MM.1S (cell line): ENCODE results near the gene MZT2B.
"Not testable (repeated sequence)": the region's sequence is repeated elsewhere in the genome, so short reads cannot be mapped to it uniquely, and the experiment has no call there.

Source experiments
- DNase-seq: peaks from one replicate; pipeline ENCODE4 v3.0.0-alpha.2; 2015
- H2AFZ ChIP-seq: fragments of 300-600 bp; sonication (generic); 2 replicates; pipeline ENCODE4 v1.6.0; 2016; ENCODE audit warnings: antibody characterized with exemption, low read length
- H3F3A ChIP-seq: fragments of 300-600 bp; sonication (generic); 2 replicates; pipeline ENCODE4 v1.6.1; 2016; ENCODE audit warnings: mild to moderate bottlenecking, antibody characterized with exemption, low read length, moderate library complexity, mixed read lengths; ENCODE audit not compliant: insufficient read depth
- H3K27ac ChIP-seq: fragments of 300-600 bp; sonication (generic); 2 replicates; pipeline ENCODE4 v1.5.1; 2016; ENCODE audit warnings: mild to moderate bottlenecking, low read length
- H3K27me3 ChIP-seq: fragments of 300-600 bp; sonication (generic); replicated peaks from 2 replicates; pipeline ENCODE4 v1.6.0; 2016; ENCODE audit warnings: low read length; ENCODE audit not compliant: insufficient read depth
- H3K36me3 ChIP-seq: fragments of 300-600 bp; sonication (generic); replicated peaks from 2 replicates; pipeline ENCODE4 v1.6.1; 2016; ENCODE audit warnings: mild to moderate bottlenecking, low read length, mixed read lengths; ENCODE audit not compliant: insufficient read depth
- H3K4me1 ChIP-seq: fragments of 300-600 bp; sonication (generic); 2 replicates; pipeline ENCODE4 v1.6.1; 2016; ENCODE audit warnings: low read length, mixed read lengths
- H3K4me2 ChIP-seq: fragments of 300-600 bp; sonication (generic); 2 replicates; pipeline ENCODE4 v1.6.0; 2016; ENCODE audit warnings: low read depth, low read length
- H3K4me3 ChIP-seq: fragments of 300-600 bp; sonication (generic); 2 replicates; pipeline ENCODE4 v1.5.1; 2016; ENCODE audit warnings: low read length, mixed read lengths
- H3K79me2 ChIP-seq: fragments of 300-600 bp; sonication (generic); 2 replicates; pipeline ENCODE4 v1.6.1; 2016; ENCODE audit warnings: mixed run types, low read length, mixed read lengths
- H3K9ac ChIP-seq: fragments of 300-600 bp; sonication (generic); 2 replicates; pipeline ENCODE4 v1.6.1; 2016; ENCODE audit warnings: low read length, mixed read lengths
- H3K9me2 ChIP-seq: fragments of 300-600 bp; sonication (generic); replicated peaks from 2 replicates; pipeline ENCODE4 v1.6.1; 2016; ENCODE audit warnings: mild to moderate bottlenecking, low read length, mixed read lengths; ENCODE audit not compliant: insufficient read depth
- H3K9me3 ChIP-seq: fragments of 300-600 bp; sonication (generic); replicated peaks from 2 replicates; pipeline ENCODE4 v1.6.1; 2016; ENCODE audit warnings: mild to moderate bottlenecking, low read length, mixed read lengths; ENCODE audit not compliant: insufficient read depth
- H4K20me1 ChIP-seq: fragments of 300-600 bp; sonication (generic); 2 replicates; pipeline ENCODE4 v1.6.1; 2016; ENCODE audit warnings: mild to moderate bottlenecking, low read length, moderate library complexity, mixed read lengths; ENCODE audit not compliant: insufficient read depth
- EZH2 ChIP-seq: fragments of 300-600 bp; sonication (generic); optimal IDR thresholded peaks from 2 replicates; pipeline ENCODE3; 2017; ENCODE audit warnings: low read depth, mild to moderate bottlenecking, antibody characterized with exemption, low read length, mixed read lengths
- EZH2phosphoT487 ChIP-seq: fragments of 300-600 bp; sonication (generic); IDR thresholded peaks from 2 replicates; pipeline ENCODE4 v1.6.1; 2018; ENCODE audit warnings: antibody characterized with exemption, low read length
- TF ChIP-seq, protein P1 (sequence below): fragments of 300-600 bp; sonication (generic); IDR thresholded peaks from 2 replicates; pipeline ENCODE4 v1.5.1; 2016; ENCODE audit warnings: antibody characterized with exemption, low read length, mixed read lengths

The MZT2B gene

DNA sequence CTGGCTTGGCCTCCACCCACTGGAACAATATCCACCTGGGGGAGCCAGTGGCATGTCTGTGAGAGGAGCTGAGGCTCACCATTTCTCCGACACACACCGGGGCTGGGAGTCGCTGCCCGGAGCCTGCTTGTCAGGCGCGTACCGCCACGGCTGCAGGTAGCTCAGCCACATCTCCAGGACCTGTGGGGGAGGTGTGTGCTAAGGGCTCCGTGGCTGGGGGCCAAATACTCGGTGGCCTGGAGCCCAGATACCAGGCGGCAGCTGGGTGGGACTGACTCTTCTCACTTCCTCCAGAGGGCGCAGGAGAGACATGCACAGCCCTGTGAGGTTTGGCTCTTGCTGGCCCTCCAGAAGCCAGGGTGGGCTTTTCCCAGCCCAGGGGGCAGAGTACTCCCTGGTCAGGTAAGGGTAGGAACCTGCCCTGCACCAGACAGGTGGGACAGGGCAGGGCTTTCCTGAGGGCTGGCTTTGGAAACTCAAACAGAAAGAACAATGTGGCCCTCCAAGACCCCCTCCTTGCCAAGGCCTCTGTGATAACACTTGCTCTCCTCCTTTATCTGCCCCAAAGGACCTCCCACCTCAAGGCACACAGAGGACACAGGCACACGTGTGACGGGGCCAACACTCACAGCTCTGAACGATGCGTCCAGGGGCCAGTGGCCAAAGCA, 26.0 kb upstream of the MZT2B start:
- H3K9ac ChIP-seq, H3K9me2 ChIP-seq, H3K4me3 ChIP-seq, H3K4me1 ChIP-seq, H3K4me2 ChIP-seq, H3K9me3 ChIP-seq, H3K79me2 ChIP-seq, H3K36me3 ChIP-seq, H4K20me1 ChIP-seq, H3K27me3 ChIP-seq, DNase-seq, H3K27ac ChIP-seq, H2AFZ ChIP-seq, H3F3A ChIP-seq: not testable (repeated sequence)
- TF ChIP-seq, protein P1, sequence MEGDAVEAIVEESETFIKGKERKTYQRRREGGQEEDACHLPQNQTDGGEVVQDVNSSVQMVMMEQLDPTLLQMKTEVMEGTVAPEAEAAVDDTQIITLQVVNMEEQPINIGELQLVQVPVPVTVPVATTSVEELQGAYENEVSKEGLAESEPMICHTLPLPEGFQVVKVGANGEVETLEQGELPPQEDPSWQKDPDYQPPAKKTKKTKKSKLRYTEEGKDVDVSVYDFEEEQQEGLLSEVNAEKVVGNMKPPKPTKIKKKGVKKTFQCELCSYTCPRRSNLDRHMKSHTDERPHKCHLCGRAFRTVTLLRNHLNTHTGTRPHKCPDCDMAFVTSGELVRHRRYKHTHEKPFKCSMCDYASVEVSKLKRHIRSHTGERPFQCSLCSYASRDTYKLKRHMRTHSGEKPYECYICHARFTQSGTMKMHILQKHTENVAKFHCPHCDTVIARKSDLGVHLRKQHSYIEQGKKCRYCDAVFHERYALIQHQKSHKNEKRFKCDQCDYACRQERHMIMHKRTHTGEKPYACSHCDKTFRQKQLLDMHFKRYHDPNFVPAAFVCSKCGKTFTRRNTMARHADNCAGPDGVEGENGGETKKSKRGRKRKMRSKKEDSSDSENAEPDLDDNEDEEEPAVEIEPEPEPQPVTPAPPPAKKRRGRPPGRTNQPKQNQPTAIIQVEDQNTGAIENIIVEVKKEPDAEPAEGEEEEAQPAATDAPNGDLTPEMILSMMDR, result peak; percentile 30

DNA sequence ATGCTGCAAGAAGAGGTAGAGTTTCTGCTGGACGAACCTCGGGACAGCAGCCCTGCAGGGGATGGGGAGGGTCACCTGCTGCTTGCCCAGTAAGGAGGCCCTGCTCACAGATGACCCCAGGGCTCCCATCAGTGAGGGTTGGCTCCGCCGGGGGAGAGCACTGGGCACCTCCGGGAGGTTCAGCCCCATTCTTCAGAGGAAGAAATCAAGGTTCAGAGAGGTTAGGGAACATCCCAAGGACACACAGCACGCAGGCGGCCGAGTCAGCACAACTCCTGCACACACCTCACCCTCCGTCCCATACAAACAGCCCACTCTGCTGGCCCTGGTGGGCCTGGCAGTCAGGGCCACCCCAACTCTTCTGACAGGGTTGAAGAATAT, 25.4 kb upstream of the MZT2B start:
- H3K36me3 ChIP-seq, result no peaks in the 10 kb centered on the region
- H4K20me1 ChIP-seq, result no peaks in the 10 kb centered on the region
- no peaks in the 10 kb centered on the region for H3K4me1 ChIP-seq

DNA sequence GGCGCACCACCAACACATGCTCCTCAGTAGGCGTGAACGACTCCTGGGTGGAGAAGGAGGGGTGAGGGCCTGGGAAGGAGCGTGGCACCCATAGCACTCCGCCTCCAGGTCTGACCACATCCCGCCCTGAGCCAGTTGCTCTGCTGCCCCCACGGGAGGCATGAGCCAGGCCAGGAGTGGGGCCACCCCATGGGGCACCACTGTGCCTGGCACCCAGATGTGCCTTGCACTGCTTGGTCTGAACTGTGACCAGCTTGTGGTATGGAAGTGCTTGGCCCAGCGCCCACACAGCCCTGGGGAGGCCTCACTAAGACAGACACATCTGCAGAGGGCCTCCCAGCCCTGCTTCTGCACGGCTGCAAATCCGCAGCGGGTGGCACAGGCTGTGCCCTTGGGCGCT, 24.7 kb upstream of the MZT2B start:
- H2AFZ ChIP-seq, H3K27ac ChIP-seq, H3K79me2 ChIP-seq, H3K27me3 ChIP-seq, H3K36me3 ChIP-seq, H3F3A ChIP-seq, H3K4me3 ChIP-seq, H3K9me3 ChIP-seq, H3K4me2 ChIP-seq, H3K9me2 ChIP-seq, H4K20me1 ChIP-seq, DNase-seq, H3K4me1 ChIP-seq, H3K9ac ChIP-seq: not testable (repeated sequence)

More for the DNA sequence above, 25.4 kb upstream of the MZT2B start:
- TF ChIP-seq EZH2, result no peak
- TF ChIP-seq, protein P1, result no peak
- no peak for TF ChIP-seq EZH2phosphoT487
- Histone ChIP-seq H2AFZ (no peak overlapping the region), H3K27me3 (no peaks in the 10 kb centered on the region), H3K27ac (no peak overlapping the region), H3K79me2 (no peaks in the 10 kb centered on the region), H3K4me3 (no peak overlapping the region), H3K9me2 (no peaks in the 10 kb centered on the region), H3K4me2 (no peak overlapping the region), H3K9me3 (no peaks in the 10 kb centered on the region), H3K9ac (no peak overlapping the region), H3F3A (no peaks in the 10 kb centered on the region)
- DNase-seq, result no peak

DNA sequence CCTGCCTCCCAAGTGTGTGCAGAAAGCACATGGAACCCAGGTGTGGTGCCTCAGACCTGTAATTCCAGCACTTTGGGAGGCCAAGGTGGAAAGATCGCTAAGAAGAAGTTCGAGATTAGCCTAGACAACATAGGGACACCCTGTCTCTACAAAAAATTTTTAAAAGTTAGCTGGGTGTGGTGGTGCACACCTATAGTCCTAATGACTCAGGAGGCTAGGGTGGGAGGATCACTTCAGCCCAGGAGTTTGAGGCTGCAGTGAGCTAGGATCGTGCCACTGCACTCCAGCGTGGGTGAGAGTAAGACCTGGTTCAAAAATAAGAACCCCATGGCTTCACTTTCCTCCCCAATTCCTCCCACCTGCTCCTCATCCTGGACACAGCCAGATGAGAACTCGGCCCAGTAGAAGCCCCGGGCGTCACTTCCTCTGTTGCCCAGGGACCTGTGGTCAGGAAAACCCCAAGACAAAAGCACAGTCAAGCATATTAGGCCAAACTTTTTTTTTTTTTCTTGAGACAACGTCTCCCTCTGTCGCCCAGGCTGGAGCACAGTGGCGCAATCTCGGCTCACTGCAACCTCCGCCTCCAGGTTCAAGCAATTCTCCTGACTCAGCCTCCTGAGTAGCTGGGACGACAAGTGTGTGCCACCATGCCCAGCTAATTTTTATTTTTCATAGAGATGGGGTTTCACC, 24.1 kb upstream of the MZT2B start:
- not testable (repeated sequence) for H3K27me3 ChIP-seq, H3K4me1 ChIP-seq, H3F3A ChIP-seq, DNase-seq, H3K4me3 ChIP-seq, H2AFZ ChIP-seq, H3K36me3 ChIP-seq, H3K4me2 ChIP-seq, H3K9ac ChIP-seq, H4K20me1 ChIP-seq, H3K79me2 ChIP-seq, H3K9me2 ChIP-seq, H3K9me3 ChIP-seq, H3K27ac ChIP-seq
